IMR-90 (cell line): Measurements from ENCODE around the gene ANTXR2. TPM values are rescaled to one million over a fixed set of nuclear protein-coding genes. Genes with fewer than 3 reads are reported as not detected.
"Not testable (repeated sequence)": the region's sequence is repeated elsewhere in the genome, so short reads cannot be mapped to it uniquely, and the experiment has no call there.

Experiments used
- ATAC-seq: fragments of 200-7000 bp; cut with Tn5 transposase; 2 replicates; pipeline ENCODE4 v1.9.1; 2020; ENCODE audit warnings: low read depth, mild to moderate bottlenecking, moderate library complexity
- BruUV-seq: library from RNA; stranded (reverse); fragments of 400-500 nt; replicated peaks from 2 replicates; lab custom pipeline; 2021; lab: Mats Ljungman, UMichigan
- CTCF ChIA-PET: fragments of 300-600 bp; formaldehyde crosslinking; extraction: SDS; loops from one replicate; lab custom pipeline; 2021; ENCODE audit warnings: antibody characterized with exemption; lab: Yijun Ruan, JAX
- POLR2A ChIA-PET: fragments of 300-600 bp; sonication (Branson Sonifier 250); formaldehyde crosslinking; loops from one replicate; lab custom pipeline; 2022; ENCODE audit warnings: antibody characterized with exemption; ENCODE audit not compliant: unreplicated experiment; lab: Charles Lee
- DNase-seq: peaks from one replicate; pipeline ENCODE4 v3.0.0; 2013
- H2AFZ ChIP-seq: replicated peaks from 2 replicates; pipeline ENCODE3; 2013; ENCODE audit warnings: low read length, mild to moderate bottlenecking; ENCODE audit not compliant: poor library complexity
- H2AK5ac ChIP-seq: 2 replicates; pipeline ENCODE4 v1.6.1; 2013; ENCODE audit warnings: low read depth, low read length, inconsistent platforms
- H2AK9ac ChIP-seq: replicated peaks from 2 replicates; pipeline ENCODE3; 2013; ENCODE audit warnings: mild to moderate bottlenecking, low read depth, low read length, moderate library complexity; ENCODE audit not compliant: poor library complexity
- H2BK120ac ChIP-seq: 2 replicates; pipeline ENCODE4 v1.6.1; 2013; ENCODE audit warnings: low read depth, low read length, inconsistent platforms
- H2BK15ac ChIP-seq: 3 replicates; pipeline ENCODE4 v1.6.1; 2013; ENCODE audit warnings: low read depth, low read length, inconsistent platforms
- H2BK20ac ChIP-seq: 2 replicates; pipeline ENCODE4 v1.6.1; 2013; ENCODE audit warnings: low read depth, mild to moderate bottlenecking, inconsistent platforms, low read length, moderate library complexity
- H2BK5ac ChIP-seq: 2 replicates; pipeline ENCODE4 v1.6.1; 2013; ENCODE audit warnings: mild to moderate bottlenecking, low read depth, low read length, inconsistent platforms; ENCODE audit not compliant: poor library complexity, severe bottlenecking
- H3K14ac ChIP-seq: replicated peaks from 2 replicates; pipeline ENCODE4 v1.6.1; 2013; ENCODE audit warnings: low read depth, low read length, inconsistent platforms
- H3K18ac ChIP-seq: 2 replicates; pipeline ENCODE4 v1.6.1; 2013; ENCODE audit warnings: low read depth, low read length, control low read depth
- H3K23ac ChIP-seq: 2 replicates; pipeline ENCODE4 v1.6.1; 2013; ENCODE audit warnings: low read depth, low read length, inconsistent platforms
- H3K27ac ChIP-seq: 2 replicates; pipeline ENCODE4 v1.5.1; 2013; ENCODE audit warnings: mild to moderate bottlenecking, control low read depth, low read length; ENCODE audit not compliant: insufficient read depth
- H3K27me3 ChIP-seq: 2 replicates; pipeline ENCODE4 v1.6.1; 2013; ENCODE audit warnings: low read length; ENCODE audit not compliant: control insufficient read depth, insufficient read depth
- H3K36me3 ChIP-seq: 2 replicates; pipeline ENCODE4 v1.6.1; 2013; ENCODE audit warnings: low read length, mixed read lengths; ENCODE audit not compliant: control insufficient read depth, insufficient read depth
- H3K4ac ChIP-seq: 2 replicates; pipeline ENCODE4 v1.6.1; 2013; ENCODE audit warnings: low read depth, low read length, inconsistent platforms
- H3K4me1 ChIP-seq: 2 replicates; pipeline ENCODE4 v1.6.1; 2013; ENCODE audit warnings: low read length, mixed read lengths; ENCODE audit not compliant: control insufficient read depth, insufficient read depth
- H3K4me2 ChIP-seq: 2 replicates; pipeline ENCODE4 v1.6.1; 2013; ENCODE audit warnings: low read depth, mild to moderate bottlenecking, control low read depth, low read length, moderate library complexity
- H3K4me3 ChIP-seq: 2 replicates; pipeline ENCODE4 v1.5.1; 2013; ENCODE audit warnings: low read depth, mild to moderate bottlenecking, control low read depth, low read length, moderate library complexity; ENCODE audit not compliant: insufficient read depth
- H3K56ac ChIP-seq: 2 replicates; pipeline ENCODE4 v1.6.1; 2013; ENCODE audit warnings: low read length, inconsistent platforms; ENCODE audit not compliant: insufficient read depth; ENCODE audit errors: extremely low read depth
- H3K79me1 ChIP-seq, 2 experiments: 2 replicates each; pipeline ENCODE4 v1.6.1; 2013; ENCODE audit warnings: low read length in 2 of 2, inconsistent platforms in 1 of 2, low read depth in 1 of 2
- H3K9ac ChIP-seq: 2 replicates; pipeline ENCODE4 v1.6.1; 2013; ENCODE audit warnings: low read depth, low read length, control low read depth
- H3K9me1 ChIP-seq: 2 replicates; pipeline ENCODE4 v1.6.1; 2013; ENCODE audit warnings: low read length, inconsistent platforms; ENCODE audit not compliant: insufficient read depth
- H3K9me3 ChIP-seq: 2 replicates; pipeline ENCODE4 v1.6.1; 2013; ENCODE audit warnings: low read length; ENCODE audit not compliant: control insufficient read depth, insufficient read depth
- H4K20me1 ChIP-seq: 2 replicates; pipeline ENCODE4 v1.6.1; 2013; ENCODE audit warnings: low read length, inconsistent platforms; ENCODE audit not compliant: insufficient read depth
- H4K5ac ChIP-seq: 2 replicates; pipeline ENCODE4 v1.6.1; 2013; ENCODE audit warnings: mild to moderate bottlenecking, low read depth, low read length, control low read depth
- H4K8ac ChIP-seq, 2 experiments: 2 replicates each; pipeline ENCODE4 v1.6.1; 2013; ENCODE audit warnings: low read depth in 2 of 2, low read length in 2 of 2, control low read depth in 1 of 2, inconsistent platforms in 1 of 2
- H4K91ac ChIP-seq: 2 replicates; pipeline ENCODE4 v1.6.1; 2013; ENCODE audit warnings: low read depth, low read length, inconsistent platforms; ENCODE audit not compliant: insufficient read depth
- WGBS, 2 experiments: methylation state at CpG; one replicate each; pipeline versions ENCODE4 v1.1.5 to v1.1.7; 2013; ENCODE audit warnings: missing lambda C conversion rate in 2 of 2; ENCODE audit not compliant: insufficient read length in 1 of 2; ENCODE audit errors: extremely low coverage in 2 of 2; 5-methylcytosine and 5-hydroxymethylcytosine counted together
- dilution Hi-C: fragments of 300-500 bp; cut with HindIII; formaldehyde crosslinking; loops from one replicate; pipeline ENCODE4 v1.14.3; 2018; ENCODE audit warnings: low sequenced_read_pairs; ENCODE audit not compliant: unreplicated experiment
- in situ Hi-C: fragments of 300-500 bp; cut with MboI; formaldehyde crosslinking; loops from 3 replicates; pipeline ENCODE4 v1.14.3; 2019; ENCODE audit warnings: low sequenced_read_pairs, inconsistent platforms, mixed read lengths
- intact Hi-C: fragments of 100-400 bp; cut with micrococcal nuclease; formaldehyde crosslinking; loops from 2 replicates; pipeline ENCODE4 v1.10.0; 2022
- polyA plus RNA-seq, 3 experiments: library from polyadenylated mRNA; depleted of rRNA; stranded (reverse); fragments of >200 nt; gene quantifications; 2 replicates each; pipeline ENCODE4 v1.2.3, GENCODE V29; 2012; ENCODE audit warnings: low replicate concordance in 1 of 3
- total RNA-seq: library from RNA; depleted of rRNA; stranded (reverse); fragments of >200 nt; gene quantifications from 2 replicates; pipeline ENCODE4 v1.2.3, GENCODE V29; 2012

ANTXR2 gene
- total and polyA plus RNA-seq, 2 of the 4 experiments (the other 2 are of a cell fraction), result 46.8 to 88.5 TPM

DNA sequence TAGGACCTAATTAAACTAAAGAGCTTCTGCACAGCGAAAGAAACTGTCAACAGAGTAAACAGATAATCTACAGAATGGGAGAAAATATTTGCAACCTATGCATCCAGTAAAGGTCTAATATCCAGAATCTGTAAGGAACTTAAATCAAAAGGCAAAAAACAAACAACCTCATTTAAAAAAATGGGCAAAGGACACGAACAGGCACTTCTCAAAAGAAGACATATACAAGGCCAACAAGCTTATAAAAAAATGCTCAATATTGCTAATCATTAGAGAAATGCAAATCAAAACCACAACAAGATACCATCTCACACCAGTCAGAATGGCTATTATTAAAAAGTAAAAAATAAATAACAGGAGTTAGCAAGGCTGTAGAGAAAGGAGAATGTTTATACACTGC is 81.9 kb downstream of the ANTXR2 start:
- CTCF ChIA-PET, H2AK5ac ChIP-seq, H2BK15ac ChIP-seq, H4K91ac ChIP-seq, H4K5ac ChIP-seq, DNase-seq, H3K23ac ChIP-seq, H3K4ac ChIP-seq, H2AFZ ChIP-seq, H4K8ac ChIP-seq, in situ Hi-C loops, BruUV-seq, H3K4me3 ChIP-seq, H2BK120ac ChIP-seq, H3K9me3 ChIP-seq, H2BK5ac ChIP-seq, H3K18ac ChIP-seq, H4K20me1 ChIP-seq, ATAC-seq, H2BK20ac ChIP-seq, H3K9me1 ChIP-seq, H3K14ac ChIP-seq, POLR2A ChIA-PET, H2AK9ac ChIP-seq, H3K56ac ChIP-seq, H3K9ac ChIP-seq, intact Hi-C loops, H3K4me1 ChIP-seq, H3K27ac ChIP-seq, H3K27me3 ChIP-seq, dilution Hi-C loops, H3K4me2 ChIP-seq, H3K36me3 ChIP-seq: not testable (repeated sequence)
- peaks cover 24 to 30% of the 10 kb centered on the region in 2 experiments for H3K79me1 ChIP-seq
- no CpG with 5 or more reads among the region's 2 CpGs for WGBS, 2 experiments
